ENCODE data around the gene ZNF283. TPM values are rescaled to one million over a fixed set of nuclear protein-coding genes. Genes with fewer than 3 reads are reported as not detected.
"Not testable (repeated sequence)": the region's sequence is repeated elsewhere in the genome, so short reads cannot be mapped to it uniquely, and the experiment has no call there.

Gene ZNF283
- polyA plus RNA-seq, 4 donors: 9.7 to 16.1 (median 15.0) TPM

- no peak for DNase-seq (ENCODE audit: low read depth in 4 of 4, low spot score in 3 of 4)
Observed at GRCh38 chr19:43842007-43842406, 14.9 kb downstream of the ZNF283 start.

- DNase-seq (ENCODE audit: low read depth in 4 of 4, low spot score in 3 of 4): no peak
Observed at GRCh38 chr19:43847246-43847645, 20.1 kb downstream of the ZNF283 start.

GRCh38 chr19:43847884-43848283, 20.8 kb downstream of the ZNF283 start:
- no peak for DNase-seq (ENCODE audit: low read depth in 4 of 4, low spot score in 3 of 4)

GRCh38 chr19:43848821-43849220, 21.7 kb downstream of the ZNF283 start:
- DNase-seq (ENCODE audit: low read depth in 4 of 4, low spot score in 3 of 4): no peak

GRCh38 chr19:43858174-43858573, 31.1 kb downstream of the ZNF283 start:
- no peak for DNase-seq (ENCODE audit: low read depth in 4 of 4, low spot score in 3 of 4)

GRCh38 chr19:43866923-43867322, 39.8 kb downstream of the ZNF283 start:
- DNase-seq (ENCODE audit: low read depth in 4 of 4, low spot score in 3 of 4): not testable (repeated sequence)

- DNase-seq (ENCODE audit: low read depth in 4 of 4, low spot score in 3 of 4): no peak
Observed at GRCh38 chr19:43872547-43873336, 45.6 kb downstream of the ZNF283 start.

- no peak for DNase-seq (ENCODE audit: low read depth in 4 of 4, low spot score in 3 of 4)
Observed at GRCh38 chr19:43880483-43880882, 53.4 kb downstream of the ZNF283 start.

- DNase-seq (ENCODE audit: low read depth in 4 of 4, low spot score in 3 of 4): no peak
Observed at GRCh38 chr19:43883864-43884263, 56.7 kb downstream of the ZNF283 start, which contains the start of gene ZNF404. TSS of gene ZNF404 (minus strand) at chr19:43883964.

GRCh38 chr19:43895727-43896308, 68.7 kb downstream of the ZNF283 start:
- DNase-seq (ENCODE audit: low read depth in 4 of 4, low spot score in 3 of 4): no peak

Other genes with a start within 250 kb of the ZNF283 start
- gene IRGQ, start 231.2 kb upstream of the ZNF283 start, polyA plus RNA-seq (ENCODE audit: insufficient read length in 4 of 4): 10 to 100 TPM; 12.1 to 16.4 (median 13.2) TPM
- 10 to 100 TPM; 10.9 to 16.7 (median 11.6) TPM for gene ZNF576, start 230.7 kb upstream of the ZNF283 start, polyA plus RNA-seq (ENCODE audit: insufficient read length in 4 of 4)
- gene SRRM5, start 215.2 kb upstream of the ZNF283 start, polyA plus RNA-seq (ENCODE audit: insufficient read length in 4 of 4): 1 to 10 TPM in 1 of 4 donors, under 1 TPM in 3; 0.61 to 1.2 (median 0.72) TPM
- 100 to 1,000 TPM in 1 of 4 donors, 10 to 100 TPM in 3; 76.5 to 141 (median 91.1) TPM for gene ZNF428, start 207.7 kb upstream of the ZNF283 start, polyA plus RNA-seq (ENCODE audit: insufficient read length in 4 of 4)
- gene CADM4, start 187.5 kb upstream of the ZNF283 start, polyA plus RNA-seq (ENCODE audit: insufficient read length in 4 of 4): 10 to 100 TPM; 44.9 to 65.8 (median 49.0) TPM
- gene PLAUR, start 157.2 kb upstream of the ZNF283 start, polyA plus RNA-seq (ENCODE audit: insufficient read length in 4 of 4): 1 to 10 TPM; 6.3 to 9.5 (median 8.5) TPM
- gene IRGC, start 111.2 kb upstream of the ZNF283 start, polyA plus RNA-seq (ENCODE audit: insufficient read length in 4 of 4): not detected
- gene SMG9, start 72.4 kb upstream of the ZNF283 start, polyA plus RNA-seq (ENCODE audit: insufficient read length in 4 of 4): 10 to 100 TPM; 42.7 to 55.7 (median 48.0) TPM
- 1 to 10 TPM; 1.4 to 3.8 (median 1.6) TPM for gene KCNN4, start 46.3 kb upstream of the ZNF283 start, polyA plus RNA-seq (ENCODE audit: insufficient read length in 4 of 4)
- gene LYPD5, start 24.9 kb upstream of the ZNF283 start, polyA plus RNA-seq (ENCODE audit: insufficient read length in 4 of 4): under 1 TPM; 0.14 to 0.37 (median 0.31) TPM
- gene ZNF404, start 56.6 kb downstream of the ZNF283 start, polyA plus RNA-seq (ENCODE audit: insufficient read length in 4 of 4): 10 to 100 TPM in 3 of 4 donors, 1 to 10 TPM in 1; 8.1 to 15.2 (median 13.3) TPM
- gene ZNF45, start 108.0 kb downstream of the ZNF283 start, polyA plus RNA-seq (ENCODE audit: insufficient read length in 4 of 4): 10 to 100 TPM; 24.0 to 31.1 (median 28.2) TPM
- 1 to 10 TPM; 4.6 to 6.8 (median 5.4) TPM for gene ZNF221, start 123.9 kb downstream of the ZNF283 start, polyA plus RNA-seq (ENCODE audit: insufficient read length in 4 of 4)
- 10 to 100 TPM; 12.3 to 17.4 (median 15.6) TPM for gene ZNF155, start 156.9 kb downstream of the ZNF283 start, polyA plus RNA-seq (ENCODE audit: insufficient read length in 4 of 4)
- gene ZNF230, start 175.6 kb downstream of the ZNF283 start, polyA plus RNA-seq (ENCODE audit: insufficient read length in 4 of 4): 1 to 10 TPM; 5.1 to 8.0 (median 7.3) TPM
- gene ZNF222, start 198.1 kb downstream of the ZNF283 start, polyA plus RNA-seq (ENCODE audit: insufficient read length in 4 of 4): 10 to 100 TPM in 2 of 4 donors, 1 to 10 TPM in 2; 8.4 to 12.3 (median 10.1) TPM
- gene ZNF223, start 224.7 kb downstream of the ZNF283 start, polyA plus RNA-seq (ENCODE audit: insufficient read length in 4 of 4): 10 to 100 TPM; 10.2 to 15.1 (median 12.9) TPM
- gene ZNF284, start 244.8 kb downstream of the ZNF283 start, polyA plus RNA-seq (ENCODE audit: insufficient read length in 4 of 4): 1 to 10 TPM; 3.5 to 4.9 (median 3.6) TPM

Data from right renal pelvis (tissue), 4 donors.